ENCODE measurements around the gene EPG5.

GRCh38 chr18:46001074-46001473 is 33.9 kb upstream of the EPG5 start:
- TF ChIP-seq CTCF (IDR thresholded peaks at IDR 0.05) (no peak), POLR2AphosphoS5 (IDR thresholded peaks at IDR 0.05) (no peak)

Measured in upper lobe of left lung (tissue), 4 donors.